C4-2B (cell line): Measurements from ENCODE around the gene FAM229A.

Experiments
- CTCF ChIP-seq: fragments of 450-650 bp; conservative IDR thresholded peaks from 2 replicates; pipeline ENCODE4 v1.5.1; 2017; ENCODE audit warnings: mild to moderate bottlenecking
- ZFX ChIP-seq: fragments of 450-650 bp; IDR thresholded peaks from 2 replicates; pipeline ENCODE4 v1.6.1; 2017

DNA sequence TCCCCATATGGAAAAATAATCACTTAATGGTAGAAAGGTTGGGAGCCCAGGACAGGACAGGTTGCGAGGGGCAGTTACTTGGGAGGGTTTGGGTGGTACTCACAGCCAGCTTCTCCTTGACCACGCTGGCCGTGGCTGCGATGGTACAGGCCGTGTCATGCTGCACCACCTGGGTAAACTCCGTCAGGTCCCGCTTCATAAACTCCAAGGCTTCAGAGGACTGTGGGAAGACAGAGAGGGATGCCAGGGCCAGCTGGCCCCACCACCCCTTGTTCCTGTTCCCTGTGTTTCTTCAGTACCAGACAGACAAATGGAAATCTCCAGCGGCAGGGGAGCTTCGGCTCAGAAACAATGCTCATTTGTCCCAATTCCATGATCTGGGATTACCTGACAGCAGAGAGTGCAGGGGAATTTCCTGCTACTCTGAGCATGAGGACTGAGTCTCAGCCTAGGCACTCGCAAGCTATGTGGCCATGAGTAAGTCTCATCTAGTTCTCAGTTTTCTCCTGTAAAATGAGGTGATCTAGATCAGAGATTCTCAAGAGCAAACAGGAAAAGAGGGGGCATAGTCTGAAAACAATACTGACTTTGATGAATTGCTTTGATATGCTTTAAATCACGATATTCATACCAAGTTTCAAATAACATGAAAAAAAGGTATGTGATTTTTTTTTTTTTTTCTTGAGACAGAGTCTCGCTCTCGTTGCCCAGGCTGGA is 24.5 kb upstream of the FAM229A start:
- TF ChIP-seq CTCF (no peak), ZFX (no peak)
